Stimulated activated CD4-positive, alpha-beta T cell treated with anti-CD3 and anti-CD28 coated beads, Interleukin-1b, Interleukin-23, amount 100 ng/mL, for 24 hours (primary cell): ENCODE measurements around the gene TPD52L1.
"Not testable (repeated sequence)": the region's sequence is repeated elsewhere in the genome, so short reads cannot be mapped to it uniquely, and the experiment has no call there.

Source experiments
- DNase-seq, 4 experiments: peaks; one replicate each; pipeline ENCODE4 v3.0.0-alpha.2; 2020; ENCODE audit warnings: low read depth in 4 of 4, low spot score in 1 of 4

Gene TPD52L1, protein sequence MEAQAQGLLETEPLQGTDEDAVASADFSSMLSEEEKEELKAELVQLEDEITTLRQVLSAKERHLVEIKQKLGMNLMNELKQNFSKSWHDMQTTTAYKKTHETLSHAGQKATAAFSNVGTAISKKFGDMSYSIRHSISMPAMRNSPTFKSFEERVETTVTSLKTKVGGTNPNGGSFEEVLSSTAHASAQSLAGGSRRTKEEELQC

DNA sequence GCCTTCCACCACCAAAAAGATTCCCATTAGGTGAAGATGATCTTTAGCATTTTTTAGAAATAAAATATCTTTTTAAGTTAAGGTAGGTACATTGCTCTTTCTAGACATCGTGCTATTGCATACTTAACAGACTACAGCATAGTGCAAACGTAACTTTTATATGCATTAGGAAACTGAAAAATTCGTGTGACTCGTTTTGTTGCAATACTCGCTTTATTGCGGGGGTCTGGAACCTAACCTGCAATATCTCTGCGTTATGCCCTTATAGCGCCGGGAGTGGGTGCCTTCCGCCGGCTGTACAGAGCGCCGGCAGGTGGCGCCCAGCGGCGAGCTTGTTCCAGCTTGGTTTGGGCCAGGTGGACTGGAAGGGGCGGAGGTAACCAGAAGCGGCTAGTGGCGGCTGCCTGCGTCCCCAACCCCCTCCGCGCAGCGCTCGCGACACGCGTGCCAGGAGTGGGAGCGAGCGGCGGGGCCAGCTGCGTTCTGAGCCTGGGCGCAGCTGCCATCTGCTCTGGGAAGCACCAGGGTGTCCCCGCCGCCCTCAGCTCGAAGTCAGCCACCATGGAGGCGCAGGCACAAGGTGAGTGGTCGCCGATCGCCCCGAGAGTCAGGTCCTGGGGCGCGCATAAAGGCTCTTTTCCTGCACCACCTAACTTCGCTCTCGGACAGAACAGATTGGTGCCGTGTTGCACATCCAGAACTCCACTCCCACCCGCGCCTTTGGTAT, at the start of gene TPD52L1:
TPD52L1 (plus strand) TSS at position 383 of the 727 bp plus-strand sequence; CDS start at position 562, 179 bp downstream.
- DNase-seq: peak; percentile 15 to 36 (median 26)

DNA sequence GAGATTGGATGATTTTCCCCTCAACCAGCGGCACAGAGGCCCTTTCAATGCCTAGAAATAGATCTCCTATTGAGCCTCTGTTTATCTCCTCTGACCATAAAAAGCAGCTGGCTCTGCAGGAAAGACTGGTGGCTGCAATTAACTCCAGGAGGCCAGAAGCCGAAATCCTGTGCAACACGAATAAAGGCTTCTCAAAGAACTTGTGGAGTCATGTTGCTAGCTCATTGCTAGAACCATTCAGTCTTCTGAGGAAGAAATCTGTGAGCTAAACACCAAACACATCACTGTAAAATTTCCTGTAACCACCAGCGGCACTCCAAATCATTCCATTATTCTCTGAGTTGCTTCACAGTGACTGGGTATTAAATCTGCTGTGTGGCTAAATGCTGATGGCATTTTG, 49.1 kb upstream of the TPD52L1 start:
- no peak for DNase-seq

DNA sequence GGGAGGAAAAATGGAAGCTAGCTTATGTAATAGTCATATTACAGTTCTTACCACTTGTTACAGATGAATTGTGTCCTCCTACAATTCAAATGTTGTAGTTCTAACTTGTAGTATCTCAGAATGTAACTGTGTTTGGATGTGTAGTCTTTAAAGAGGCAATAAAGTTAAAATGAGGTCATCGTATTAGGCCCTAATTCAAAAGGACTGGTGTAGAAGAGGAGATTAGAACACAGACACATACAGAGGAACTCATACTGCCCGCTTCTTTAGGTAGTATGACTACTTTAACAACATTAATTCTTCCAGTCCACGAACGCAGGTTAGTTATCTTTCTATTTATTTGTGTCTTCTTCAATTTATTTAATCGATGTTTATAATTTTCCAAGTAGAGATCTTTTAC, 46.5 kb upstream of the TPD52L1 start:
- DNase-seq: no peak

DNA sequence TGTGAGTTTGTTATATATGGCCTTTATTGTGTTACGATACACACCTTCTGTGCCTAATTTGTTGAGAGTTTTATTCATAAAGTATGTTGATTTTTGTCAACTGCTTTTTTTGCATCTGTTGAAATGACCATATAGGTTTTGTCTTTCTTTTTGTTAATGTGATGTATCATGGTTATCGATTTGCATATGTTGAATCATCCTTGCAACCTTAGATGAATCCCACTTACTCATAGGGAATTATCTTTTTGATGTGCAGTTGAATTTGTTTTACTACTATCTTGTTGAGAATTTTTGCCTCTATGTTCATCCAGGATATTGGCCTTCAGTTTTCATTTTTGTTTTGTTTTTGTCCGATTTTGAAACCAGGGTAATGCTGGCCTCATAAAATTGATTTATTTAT, 45.7 kb upstream of the TPD52L1 start:
- no peak for DNase-seq

DNA sequence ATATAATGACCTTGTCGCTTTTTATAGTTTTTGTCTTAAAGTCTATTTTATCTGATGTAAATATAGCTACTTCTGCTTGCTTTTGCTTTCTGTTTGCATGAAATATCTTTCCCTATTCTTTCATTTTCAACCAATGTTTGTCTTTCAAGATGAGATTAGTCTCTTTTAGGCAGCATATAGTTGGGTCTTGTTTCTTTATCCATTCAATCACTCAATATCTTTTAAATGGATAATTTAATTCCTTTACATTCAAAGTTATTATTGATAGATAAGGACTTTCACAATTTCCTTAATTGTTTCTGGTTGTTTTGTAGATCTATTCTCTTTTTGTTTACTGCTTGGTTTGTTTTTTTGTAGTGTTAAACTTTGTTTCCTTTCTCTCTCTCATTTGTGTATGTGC, 43.5 kb upstream of the TPD52L1 start:
- DNase-seq: no peak

DNA sequence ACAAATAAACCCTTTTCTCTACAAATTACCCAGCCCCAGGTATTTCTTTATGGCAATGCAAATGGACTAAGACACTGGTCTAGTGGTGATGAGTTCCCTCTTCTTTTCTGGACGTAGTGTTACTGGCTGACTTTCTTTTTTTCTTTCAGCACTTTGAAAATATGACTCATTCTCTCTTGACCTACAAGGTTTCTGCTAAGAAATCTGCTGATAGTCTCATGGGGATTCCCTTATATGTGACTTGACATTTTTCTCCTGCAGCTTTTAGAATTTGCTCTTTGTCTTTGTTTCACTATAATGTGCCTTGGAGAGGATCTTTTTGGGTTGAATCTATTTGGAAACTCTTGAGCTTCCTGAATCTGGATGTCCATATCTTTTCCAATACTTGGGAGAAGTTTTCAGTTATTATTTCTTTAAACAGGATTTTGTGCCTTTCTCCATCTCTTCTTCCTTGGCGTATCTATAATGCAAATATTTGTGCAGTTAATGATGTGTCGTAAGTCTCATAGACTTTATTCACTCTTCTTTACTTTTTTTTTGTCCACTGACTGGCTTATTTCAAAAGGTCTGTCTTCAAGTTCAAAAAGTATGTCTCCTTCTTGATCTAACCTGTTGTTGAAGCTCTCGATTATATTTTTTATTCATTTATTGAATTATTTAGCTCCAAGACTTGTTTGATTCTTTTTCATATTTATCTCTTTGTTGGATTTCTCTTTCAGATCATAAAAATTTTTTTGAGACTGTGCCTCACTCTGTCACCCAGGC, 42.2 kb upstream of the TPD52L1 start:
- DNase-seq: no peak

DNA sequence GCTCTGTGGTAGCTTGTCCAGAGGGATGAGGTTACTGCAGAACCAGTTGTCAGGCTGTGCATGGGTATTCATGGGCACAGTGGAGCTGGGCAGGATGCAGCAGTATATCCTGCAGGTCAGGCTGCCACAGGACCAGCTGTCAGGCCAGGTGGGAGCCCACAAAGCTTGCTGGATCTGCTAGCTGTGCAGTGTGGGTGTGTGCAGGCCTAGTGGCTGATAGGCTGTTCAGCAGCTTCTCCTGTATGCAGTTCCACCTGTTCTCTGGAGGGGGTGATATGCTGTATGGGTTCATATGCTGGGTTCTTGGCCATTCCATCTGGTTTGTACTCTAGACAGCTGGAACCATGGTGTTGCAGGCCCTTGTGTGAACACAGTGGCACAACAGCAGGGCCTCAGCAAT, 40.6 kb upstream of the TPD52L1 start:
- no peak for DNase-seq

DNA sequence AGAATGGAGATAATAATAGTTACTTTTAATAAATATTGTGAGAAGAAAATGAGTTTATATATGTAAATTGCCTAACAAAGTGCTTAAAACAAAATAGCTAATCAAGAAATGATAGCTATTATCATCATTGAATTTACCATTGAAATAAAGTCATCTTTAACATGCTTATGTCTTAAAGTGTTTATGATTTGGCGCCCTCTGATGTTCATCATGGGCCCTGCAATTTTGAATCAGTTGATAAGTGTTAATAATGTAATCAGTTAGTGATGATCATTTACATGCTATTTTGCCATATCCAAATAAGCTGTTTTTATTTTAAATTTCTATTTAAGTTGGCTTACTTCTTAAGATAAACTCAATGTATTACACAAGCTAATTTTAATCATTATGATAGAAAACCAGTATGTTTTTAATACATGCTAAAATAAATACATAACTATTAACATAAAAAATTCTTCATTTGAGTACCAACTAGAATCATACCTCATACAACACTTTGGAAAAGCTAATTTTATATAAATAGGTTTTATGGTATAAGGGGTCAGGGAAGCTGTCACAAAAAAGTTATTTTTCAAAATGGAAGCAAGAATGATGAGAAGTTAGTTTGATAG, 39.2 kb upstream of the TPD52L1 start:
- DNase-seq: peak in 3 of 4 experiments; percentile 10 to 18 (median 12)

DNA sequence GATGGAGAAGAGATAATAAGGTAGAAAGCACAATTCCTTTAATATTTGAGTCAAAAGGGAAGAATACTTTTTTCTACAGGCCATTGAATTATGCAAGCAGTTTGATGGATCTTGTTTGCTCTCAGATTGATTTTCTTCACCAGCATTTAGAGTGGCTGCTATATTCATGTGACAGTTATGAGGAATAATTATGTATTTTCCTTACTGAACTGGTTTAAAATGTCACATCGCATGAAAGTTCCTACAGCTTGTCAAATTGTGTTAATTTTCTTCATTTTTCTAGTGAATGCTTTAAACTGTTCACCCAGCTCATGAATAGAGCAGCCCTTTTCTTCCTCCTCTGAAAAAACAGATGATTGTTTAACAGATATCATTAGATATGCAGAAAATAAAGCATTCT, 37.4 kb upstream of the TPD52L1 start:
- DNase-seq: no peak

DNA sequence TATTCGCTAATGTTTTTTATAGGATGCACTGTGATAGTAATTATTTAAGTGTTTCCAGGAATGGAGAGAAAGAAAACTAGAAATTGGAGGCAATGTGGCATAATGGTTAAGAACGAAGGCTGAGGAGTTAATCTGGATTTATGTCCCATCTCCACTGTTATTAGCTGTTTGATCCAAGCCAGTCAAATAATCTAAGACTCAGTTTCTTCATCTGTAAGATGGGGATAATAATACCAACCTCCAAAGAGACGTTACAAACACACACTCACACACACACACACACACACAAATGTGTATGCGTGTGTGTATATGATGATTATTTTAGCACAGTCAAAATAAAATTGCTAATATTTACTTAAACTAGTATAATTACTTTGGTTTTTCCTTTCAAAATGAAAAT, 36.9 kb upstream of the TPD52L1 start:
- no peak for DNase-seq

DNA sequence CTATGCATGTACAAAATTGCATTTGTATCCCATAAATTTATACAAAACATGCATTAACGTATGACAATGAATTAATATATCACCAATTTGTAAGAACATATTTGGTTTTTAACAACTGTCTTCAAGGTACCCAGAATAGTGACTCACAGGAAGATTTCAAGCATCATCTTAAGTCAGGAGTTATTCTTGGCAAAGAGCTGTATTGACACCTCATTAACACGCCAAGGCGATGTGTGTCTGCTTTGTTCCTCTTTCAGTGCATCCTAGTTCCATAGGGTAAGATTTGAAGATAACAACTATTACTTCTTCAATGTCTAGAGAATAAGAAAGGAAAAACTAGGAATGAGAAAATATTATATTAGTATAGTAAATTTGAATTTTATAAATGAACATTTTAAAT, 35.8 kb upstream of the TPD52L1 start:
- no peak for DNase-seq

DNA sequence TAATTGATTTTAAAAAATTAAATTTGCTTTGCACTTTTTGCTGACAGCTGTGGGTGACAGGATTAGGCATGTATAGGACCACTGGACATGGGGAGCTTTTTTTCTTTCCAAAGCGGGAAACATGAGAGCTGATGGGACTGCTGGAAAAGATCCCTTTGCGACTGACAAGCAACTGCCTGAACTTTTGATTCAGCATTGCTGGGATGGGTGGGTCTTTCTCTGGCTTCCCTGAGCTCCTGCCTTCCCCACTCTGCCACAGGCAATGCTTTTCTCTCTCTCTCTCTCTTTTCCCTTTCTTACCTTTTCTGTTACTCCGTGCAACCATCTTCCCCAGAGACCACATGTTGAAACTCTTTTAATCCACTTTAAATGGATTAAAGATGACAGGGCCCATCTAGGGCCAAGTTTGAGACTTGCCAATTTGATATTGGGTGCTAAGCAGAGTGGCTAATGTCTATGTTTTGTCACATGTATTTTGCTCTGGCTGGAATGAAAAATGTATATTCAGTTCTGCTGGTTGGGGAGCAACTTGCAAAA, 33.5 kb upstream of the TPD52L1 start:
- no peak for DNase-seq

DNA sequence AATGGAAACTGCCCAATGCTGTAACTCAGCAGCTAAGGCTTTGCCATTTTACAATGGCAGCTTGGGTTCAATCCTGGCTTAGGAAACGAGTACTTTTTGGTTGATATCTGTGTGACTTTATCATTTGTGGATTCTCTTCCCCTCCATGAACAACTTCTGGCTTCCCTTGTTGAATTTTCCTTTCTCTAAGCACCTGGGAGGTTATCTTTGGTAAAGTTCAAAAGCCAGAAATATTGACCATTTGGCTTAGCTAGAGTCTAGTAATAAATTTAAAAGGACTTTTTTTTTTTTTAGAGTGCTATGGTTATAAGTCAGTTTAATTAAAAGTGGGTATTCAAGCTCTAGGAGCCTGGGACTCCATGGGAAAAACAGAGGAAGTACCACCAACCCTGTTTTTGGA, 31.7 kb upstream of the TPD52L1 start:
- DNase-seq: no peak

DNA sequence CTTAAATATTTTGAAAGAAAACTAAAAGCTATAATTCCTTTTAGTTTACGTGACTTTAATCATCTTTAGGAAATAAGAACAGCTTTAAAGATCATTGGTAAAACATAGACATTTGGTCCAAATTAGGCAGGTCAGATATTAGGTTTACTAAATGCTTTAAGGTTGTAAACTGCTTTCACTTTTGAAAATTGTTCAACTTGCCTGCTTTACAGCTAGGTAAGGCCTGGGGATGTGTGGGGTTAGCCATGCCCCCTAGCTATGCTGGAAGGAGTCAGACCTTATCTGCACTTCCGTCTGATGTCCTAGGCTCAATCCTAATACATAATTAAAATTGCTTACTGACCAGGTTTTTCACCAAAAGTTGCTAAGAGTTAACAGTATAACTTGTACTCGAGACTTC, 30.5 kb upstream of the TPD52L1 start:
- DNase-seq: no peak

DNA sequence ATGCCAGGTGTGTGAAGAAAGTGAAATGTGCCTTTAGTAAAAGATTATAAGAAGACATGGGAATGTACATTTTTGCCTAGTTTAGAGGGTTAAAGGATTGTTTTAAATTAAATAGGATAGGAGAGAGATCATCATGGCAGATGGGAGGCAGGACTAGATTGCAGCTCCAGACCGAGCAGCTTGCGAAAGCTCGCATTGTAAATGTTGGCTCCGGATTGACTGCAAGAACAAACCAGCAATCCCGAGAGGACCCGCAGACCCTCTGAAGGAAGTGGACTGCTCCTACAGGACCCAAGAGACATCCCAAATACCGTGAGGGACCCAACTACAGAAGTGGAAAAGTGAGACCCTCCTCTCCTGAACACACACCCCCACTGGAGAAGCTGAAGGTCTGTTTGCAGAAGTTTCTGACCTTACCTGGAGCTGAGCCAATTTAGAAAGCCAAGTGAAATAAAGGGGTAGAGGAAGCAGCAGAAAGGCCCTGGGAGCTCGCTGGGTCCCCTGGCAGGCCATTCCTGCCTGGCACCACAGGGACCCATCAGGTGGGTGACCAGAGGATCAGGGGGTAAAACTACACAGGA, 30.0 kb upstream of the TPD52L1 start:
- DNase-seq: no peak

DNA sequence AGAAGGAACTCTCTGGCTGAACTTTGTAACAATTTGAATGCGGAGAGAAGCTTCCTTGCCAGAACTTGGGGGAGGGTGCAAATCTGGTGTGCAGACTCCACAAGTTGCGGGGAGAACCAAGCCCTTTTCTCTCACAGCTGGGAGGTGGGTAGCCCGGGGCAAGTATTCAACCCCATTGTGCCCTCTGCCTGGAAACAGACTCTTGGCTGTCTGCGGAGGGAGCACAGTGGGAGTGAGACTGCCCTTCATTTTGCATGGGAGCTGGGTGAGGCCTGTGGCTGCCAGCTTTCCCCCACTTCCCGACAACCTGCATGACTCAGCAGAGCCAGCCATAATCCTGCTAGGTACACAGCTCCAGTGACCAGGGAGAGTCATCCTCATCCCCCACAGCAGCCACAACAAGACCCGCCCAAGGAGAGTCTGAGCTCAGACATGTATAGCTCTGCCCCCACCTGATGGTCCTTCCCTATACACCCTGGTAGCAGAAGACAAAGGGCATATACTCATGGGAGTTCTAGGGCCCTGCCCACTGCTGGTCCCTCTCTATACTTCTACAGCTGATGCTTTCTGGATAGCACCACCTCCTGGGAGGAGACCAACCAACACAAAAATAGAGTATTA, 29.4 kb upstream of the TPD52L1 start:
- no peak for DNase-seq

DNA sequence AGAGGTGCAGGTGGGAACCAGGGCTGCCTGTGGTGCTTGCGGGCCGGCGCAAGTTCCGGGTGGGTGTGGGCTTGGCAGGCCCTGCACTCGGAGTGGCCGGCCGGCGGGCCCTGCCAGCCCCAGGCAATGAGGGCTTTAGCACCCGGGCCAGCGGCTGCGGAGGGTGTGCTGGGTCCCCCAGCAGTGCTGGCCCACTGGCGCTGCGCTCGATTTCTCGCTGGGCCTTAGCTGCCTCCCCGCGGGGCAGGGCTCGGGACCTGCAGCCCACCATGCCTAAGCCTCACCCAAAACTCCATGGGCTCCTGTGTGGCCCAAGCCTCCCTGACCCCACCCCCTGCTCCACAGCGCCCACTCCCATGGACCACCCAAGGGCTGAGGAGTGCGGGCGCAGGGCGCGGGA, 27.7 kb upstream of the TPD52L1 start:
- DNase-seq: not testable (repeated sequence)

DNA sequence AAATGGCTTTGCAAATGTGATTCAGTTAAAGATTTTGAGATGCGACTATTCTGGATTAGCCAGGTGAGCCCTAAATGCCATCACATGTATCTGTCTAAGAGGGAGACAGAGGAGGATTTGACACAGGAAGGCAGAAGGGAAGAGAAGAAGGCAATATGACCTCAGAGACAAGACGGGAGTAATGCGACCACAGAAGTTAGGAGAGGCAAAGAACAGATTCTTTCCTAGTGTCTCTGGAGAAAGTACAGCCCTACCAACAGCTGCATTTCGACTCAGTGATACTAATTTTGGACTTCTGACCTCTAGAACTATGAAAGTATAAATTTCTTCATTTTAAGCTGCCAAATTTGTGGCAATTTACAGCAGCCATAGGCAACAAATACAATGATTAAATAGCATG, 24.2 kb upstream of the TPD52L1 start:
- DNase-seq: no peak

DNA sequence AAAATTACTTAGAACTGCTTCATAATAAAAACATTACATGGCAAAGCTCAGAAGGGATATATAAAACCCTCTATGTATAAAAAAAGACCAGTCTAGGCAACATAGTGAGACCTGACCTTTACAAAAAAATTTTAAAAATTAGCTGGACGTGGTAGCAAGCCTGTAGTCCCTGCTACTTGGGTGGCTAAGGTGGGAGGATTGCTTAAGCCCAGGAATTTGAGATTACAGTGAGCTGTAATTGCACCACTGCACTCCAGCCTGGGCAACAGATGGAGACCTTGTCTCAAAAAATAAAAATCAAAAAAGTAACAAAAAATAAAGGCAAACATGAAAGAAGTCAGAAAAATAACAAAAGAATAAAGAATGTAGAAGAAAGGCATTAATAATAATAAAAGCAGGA, 21.5 kb upstream of the TPD52L1 start:
- DNase-seq: no peak

DNA sequence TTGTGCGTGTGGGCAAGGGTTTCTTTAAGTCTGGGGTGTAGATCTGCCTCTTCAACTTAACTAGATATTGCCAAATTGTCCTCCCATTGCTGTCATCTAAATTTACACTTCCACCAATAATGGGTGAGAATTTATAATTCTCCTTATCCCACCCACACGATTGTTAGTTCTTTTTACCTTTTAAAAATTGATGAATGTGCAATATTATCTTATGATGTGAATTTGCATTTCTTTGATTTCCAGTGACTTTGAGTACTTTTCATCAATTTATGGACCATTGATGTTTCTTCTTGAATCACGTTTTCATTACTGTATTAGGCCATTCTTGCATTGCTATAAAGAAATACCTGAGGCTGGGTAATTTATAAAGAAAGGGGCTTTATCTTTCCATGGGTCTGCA, 17.2 kb upstream of the TPD52L1 start:
- no peak for DNase-seq

DNA sequence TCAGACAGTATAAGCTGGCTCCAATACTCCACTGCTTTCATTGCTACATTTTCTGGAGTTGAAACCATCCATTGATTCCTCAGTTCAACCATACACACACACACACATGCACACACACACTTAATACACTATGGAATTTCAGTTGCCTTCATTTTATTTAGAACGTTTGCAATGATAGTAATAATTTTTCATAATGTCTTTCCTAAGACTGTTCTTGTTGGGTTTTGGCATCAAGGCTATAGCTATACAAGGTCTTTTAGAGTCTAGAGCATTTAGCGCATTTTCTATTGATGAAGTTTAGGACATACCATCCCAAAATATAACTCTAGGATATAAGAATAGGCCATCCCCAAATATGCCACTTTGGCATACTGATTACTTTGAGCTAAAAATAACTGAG, 15.5 kb upstream of the TPD52L1 start:
- no peak for DNase-seq
